Esophagus squamous epithelium (tissue), 5 donors: ENCODE measurements around the gene SRC. TPM values are rescaled to one million over a fixed set of nuclear protein-coding genes. Genes with fewer than 3 reads are reported as not detected.
A peak's percentile ranks its signal among the peaks of the same experiment; 100 is the strongest.

Source experiments
- DNase-seq: peaks from one replicate; lab custom pipeline; 2025; lab: John Stamatoyannopoulos, UW
- H3K27ac ChIP-seq, 4 donors: fragments of 200-600 bp; sonication (generic); one replicate each; pipeline ENCODE4 v1.5.1; 2016 to 2019; ENCODE audit warnings: mild to moderate bottlenecking in 1 of 4
- H3K27me3 ChIP-seq, 4 donors: fragments of 200-600 bp; sonication (generic); 1 replicate in 3 of 4; 2 replicates in 1 of 4; pipeline versions ENCODE4 v1.5.1 to v1.6.0; 2017 to 2021; ENCODE audit warnings: antibody characterized with exemption in 1 of 4
- H3K36me3 ChIP-seq, 3 donors: fragments of 200-600 bp; sonication (generic); one replicate each; pipeline ENCODE4 v1.5.1; 2016 to 2019
- H3K4me1 ChIP-seq, 3 donors: fragments of 200-600 bp; sonication (generic); one replicate each; pipeline ENCODE4 v1.5.1; 2017 to 2019
- H3K4me3 ChIP-seq, 4 donors: fragments of 200-600 bp; sonication (generic); 1 replicate in 3 of 4; 2 replicates in 1 of 4; pipeline ENCODE4 v1.5.1; 2016 to 2019; ENCODE audit warnings: mild to moderate bottlenecking in 2 of 4, moderate library complexity in 1 of 4
- H3K9me3 ChIP-seq, 3 donors: fragments of 200-600 bp; sonication (generic); one replicate each; pipeline ENCODE4 v1.5.1; 2016 to 2019
- CTCF ChIP-seq, 6 experiments: fragments of 450-650 bp in 4 of 6; fragments of 200-600 bp in 2 of 6; sonication (generic) in 2 of 6; IDR thresholded peaks; one replicate each; pipeline ENCODE4 v1.5.1; 2016 to 2019; ENCODE audit warnings: antibody characterized with exemption in 6 of 6, mild to moderate bottlenecking in 4 of 6, moderate library complexity in 4 of 6
- POLR2A ChIP-seq, 4 donors: fragments of 450-650 bp; IDR thresholded peaks; one replicate each; pipeline ENCODE4 v1.6.1; 2017; ENCODE audit warnings: antibody characterized with exemption in 4 of 4, mild to moderate bottlenecking in 4 of 4, moderate library complexity in 3 of 4
- WGBS, 2 donors: methylation state at CpG; one replicate each; pipeline ENCODE4 v1.1.5; 2018; 5-methylcytosine and 5-hydroxymethylcytosine counted together
- intact Hi-C: fragments of 100-400 bp; cut with DNase I; formaldehyde crosslinking; loops from one replicate; pipeline ENCODE4 v1.15.0; 2022
- total RNA-seq, 4 donors: library from RNA; depleted of rRNA; stranded (reverse); fragments of >200 nt; gene quantifications; one replicate each; pipeline ENCODE4 v1.1.0, GENCODE V29; 2016
- donor health status: DM: yes; HTN: yes; CAD: no.

Gene SRC
- total RNA-seq, 4 donors from 2014 or later: 32.4 to 46.5 (median 39.0) TPM

- H3K27ac ChIP-seq: no peak overlapping the region
- no peak for DNase-seq
- no peaks in the 10 kb centered on the region for H3K27me3 ChIP-seq
- H3K9me3 ChIP-seq: no peaks in the 10 kb centered on the region
- intact Hi-C loops: no loop called here
- H3K4me3 ChIP-seq: no peak overlapping the region
- TF ChIP-seq POLR2A (IDR thresholded peaks at IDR 0.05) (no peak), CTCF (IDR thresholded peaks at IDR 0.05) (no peak)
- 83 to 89% methylated on average over 6 of the region's 6 CpGs for WGBS, 2 donors
- H3K36me3 ChIP-seq: peaks cover 5 to 97% (median 21%) of the 10 kb centered on the region in 3 donors
- peaks cover 0 to 52% (median 0%) of the 10 kb centered on the region in 3 donors for H3K4me1 ChIP-seq
Observed at GRCh38 chr20:37305079-37305478, 40.9 kb upstream of the SRC start.

- no peaks in the 10 kb centered on the region for H3K27me3 ChIP-seq
- no peak for DNase-seq
- peak overlapping the region in 1 of 4 donors; percentile 11 for H3K27ac ChIP-seq
- peaks cover 0 to 58% (median 0%) of the 10 kb centered on the region in 3 donors for H3K4me1 ChIP-seq
- no peak for TF ChIP-seq POLR2A (IDR thresholded peaks at IDR 0.05)
- TF ChIP-seq CTCF (IDR thresholded peaks at IDR 0.05): no peak
- H3K36me3 ChIP-seq: peaks cover 4 to 99% (median 21%) of the 10 kb centered on the region in 3 donors
- intact Hi-C loops: no loop called here
- 77 to 84% methylated on average over 3 of the region's 3 CpGs for WGBS, 2 donors
- no peak overlapping the region for H3K4me3 ChIP-seq
- H3K9me3 ChIP-seq: no peaks in the 10 kb centered on the region
Observed at GRCh38 chr20:37305839-37306238, 40.1 kb upstream of the SRC start.

GRCh38 chr20:37308086-37309050 is 37.6 kb upstream of the SRC start:
- peaks cover 4 to 94% (median 8%) of the 10 kb centered on the region in 3 donors for H3K36me3 ChIP-seq
- peaks cover 0 to 75% (median 13%) of the 10 kb centered on the region in 3 donors for H3K4me1 ChIP-seq
- no peaks in the 10 kb centered on the region for H3K27me3 ChIP-seq
- intact Hi-C loops: no loop called here
- no peak for DNase-seq
- TF ChIP-seq POLR2A (IDR thresholded peaks at IDR 0.05) (no peak), CTCF (IDR thresholded peaks at IDR 0.05) (no peak)
- H3K9me3 ChIP-seq: no peaks in the 10 kb centered on the region
- no peak overlapping the region for H3K4me3 ChIP-seq
- 60 to 81% methylated on average over 7 of the region's 8 CpGs for WGBS, 2 donors
- H3K27ac ChIP-seq: peak overlapping the region in 2 of 4 donors; percentile 4 to 56

GRCh38 chr20:37309290-37309689 is 36.6 kb upstream of the SRC start:
- Histone ChIP-seq H3K9me3 (no peaks in the 10 kb centered on the region), H3K4me3 (no peak overlapping the region), H3K36me3 (peaks cover 4 to 94% (median 5%) of the 10 kb centered on the region in 3 donors), H3K4me1 (peaks cover 0 to 77% (median 22%) of the 10 kb centered on the region in 3 donors), H3K27me3 (no peaks in the 10 kb centered on the region), H3K27ac (peak overlapping the region in 2 of 4 donors; percentile 56 to 87)
- intact Hi-C loops: no loop called here
- WGBS, 2 donors: 96 to 100% methylated on average over 5 to 6 of the region's 6 CpGs
- no peak for DNase-seq
- TF ChIP-seq POLR2A (IDR thresholded peaks at IDR 0.05): no peak

- Histone ChIP-seq H3K4me3 (no peak overlapping the region), H3K4me1 (peaks cover 0 to 85% (median 27%) of the 10 kb centered on the region in 3 donors), H3K9me3 (no peaks in the 10 kb centered on the region), H3K36me3 (peaks cover 4 to 88% (median 5%) of the 10 kb centered on the region in 3 donors), H3K27ac (peak overlapping the region in 3 of 4 donors; percentile 6 to 87 (median 56)), H3K27me3 (no peaks in the 10 kb centered on the region)
- TF ChIP-seq CTCF (IDR thresholded peaks at IDR 0.05): no peak
- TF ChIP-seq POLR2A (IDR thresholded peaks at IDR 0.05): no peak
- no peak for DNase-seq
- 76 to 83% methylated on average over 13 to 16 of the region's 16 CpGs for WGBS, 2 donors
- intact Hi-C loops: no loop called here
Observed at GRCh38 chr20:37309936-37310590, 35.9 kb upstream of the SRC start.
